HepG2 (cell line): ENCODE data around the gene SLC9A9.

Source experiments
- ARNT ChIP-seq: fragments of 450-650 bp; IDR thresholded peaks from 2 replicates; pipeline ENCODE4 v1.6.1; 2017
- POLR2A ChIP-seq, 2 experiments: IDR thresholded peaks; 2 replicates each; pipeline ENCODE4 v1.6.1; 2011; ENCODE audit warnings: low read depth in 2 of 2, low read length in 2 of 2, mild to moderate bottlenecking in 1 of 2, moderate library complexity in 1 of 2; ENCODE audit not compliant: insufficient read depth in 1 of 2
- POLR2AphosphoS5 ChIP-seq: IDR thresholded peaks from 2 replicates; pipeline ENCODE4 v1.6.1; 2012; ENCODE audit warnings: low read depth, low read length
- TAF15 ChIP-seq: fragments of 200-400 bp; formaldehyde crosslinking; IDR thresholded peaks from one replicate; pipeline ENCODE4 v1.6.1; 2018; ENCODE audit warnings: mild to moderate bottlenecking, low read depth, low read length; ENCODE audit not compliant: poor library complexity, severe bottlenecking

DNA sequence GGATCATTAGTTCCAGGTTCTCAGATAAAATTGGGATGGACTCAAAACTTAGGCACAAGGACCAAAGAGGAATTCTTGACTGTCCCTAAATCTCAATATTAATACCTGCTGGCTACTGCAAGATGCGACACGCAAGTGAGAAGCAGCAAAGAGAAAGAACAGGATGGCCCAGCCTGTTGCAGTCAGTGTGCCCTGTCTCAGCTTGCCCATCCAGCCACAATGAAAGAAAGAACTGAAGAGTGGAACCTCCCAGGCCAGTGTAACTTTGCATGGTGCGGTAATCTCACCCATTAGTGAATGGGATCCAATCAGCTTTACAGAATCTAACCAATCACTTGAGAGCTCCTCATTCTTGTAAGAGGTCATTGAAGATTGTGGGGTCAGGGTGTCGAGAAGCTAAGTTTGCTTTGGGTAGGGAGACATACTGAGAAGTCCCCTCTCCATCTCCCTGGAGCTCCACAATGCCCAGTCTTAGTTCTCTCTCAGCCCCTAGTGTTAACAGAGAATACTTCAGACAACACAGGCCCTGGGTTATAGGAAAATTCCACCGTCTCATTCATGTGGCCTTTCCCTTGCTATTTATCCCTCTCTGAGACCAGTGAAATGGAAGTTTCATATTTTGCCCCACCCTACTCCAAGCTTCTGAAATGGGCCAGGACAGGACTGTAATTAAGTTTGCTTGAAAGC is 3.2 kb upstream of the SLC9A9 start:
- TF ChIP-seq TAF15: no peak
- no peak for TF ChIP-seq POLR2AphosphoS5
- no peak for TF ChIP-seq ARNT
- no peak for TF ChIP-seq POLR2A (IDR thresholded peaks at IDR 0.05; ENCODE audit: insufficient read depth in 1 of 2, low read depth in 2 of 2, low read length in 2 of 2)
